Esophagus squamous epithelium (tissue), 4 donors: Measurements from ENCODE around the gene KNDC1.

Experiments used
- CTCF ChIP-seq, 6 experiments: fragments of 450-650 bp in 4 of 6; fragments of 200-600 bp in 2 of 6; sonication (generic) in 2 of 6; IDR thresholded peaks; one replicate each; pipeline ENCODE4 v1.5.1; 2016 to 2019; ENCODE audit warnings: antibody characterized with exemption in 6 of 6, mild to moderate bottlenecking in 4 of 6, moderate library complexity in 4 of 6
- POLR2A ChIP-seq, 4 donors: fragments of 450-650 bp; IDR thresholded peaks; one replicate each; pipeline ENCODE4 v1.6.1; 2017; ENCODE audit warnings: antibody characterized with exemption in 4 of 4, mild to moderate bottlenecking in 4 of 4, moderate library complexity in 3 of 4

GRCh38 chr10:133269367-133269766 is 109.3 kb downstream of the KNDC1 start:
- TF ChIP-seq CTCF (IDR thresholded peaks at IDR 0.05) = no peak
- no peak for TF ChIP-seq POLR2A (IDR thresholded peaks at IDR 0.05)
